GM19023 (cell line): ENCODE data around the gene JUP.
"Not testable (repeated sequence)": the region's sequence is repeated elsewhere in the genome, so short reads cannot be mapped to it uniquely, and the experiment has no call there.

Source experiments
- ATAC-seq: cut with Tn5 transposase; IDR thresholded peaks from one replicate; pipeline ENCODE4 v1.9.1; 2021; ENCODE audit warnings: mild to moderate bottlenecking, moderate library complexity; ENCODE audit not compliant: unreplicated experiment

JUP gene

DNA sequence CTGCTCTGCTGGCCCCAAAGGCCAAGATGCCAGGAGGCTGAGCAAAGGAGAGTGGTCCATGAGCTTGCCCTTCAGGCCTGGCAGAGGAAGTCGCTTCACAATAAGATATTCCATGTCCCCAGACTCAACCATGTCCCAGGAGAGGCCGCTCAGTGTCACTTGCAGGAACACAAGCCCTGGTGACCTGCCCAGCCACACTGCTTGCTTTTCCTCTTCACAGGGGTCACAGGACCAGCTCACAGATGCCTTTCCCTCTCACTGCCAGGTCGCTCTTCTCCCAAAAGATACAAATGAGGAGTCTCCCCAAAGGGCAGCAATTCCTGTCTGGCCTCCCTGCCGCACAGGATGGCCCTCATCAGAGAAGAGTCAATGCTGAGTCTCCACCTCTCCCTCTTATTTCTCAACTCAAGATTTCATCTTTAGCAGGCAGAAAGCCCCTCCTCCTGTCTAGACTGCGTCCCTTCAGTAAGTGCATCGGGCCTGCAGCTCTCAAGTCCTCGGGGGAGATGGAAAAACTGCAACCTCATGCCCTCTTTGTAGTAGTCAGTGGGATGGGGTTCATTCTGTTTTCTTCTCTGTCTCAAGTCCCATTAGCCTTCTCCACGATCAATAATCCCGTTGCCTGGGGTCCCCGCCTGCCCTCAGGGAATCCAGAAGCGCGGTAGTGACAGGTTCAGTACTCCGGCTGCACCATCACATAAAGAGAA is 5.0 kb downstream of the JUP start:
- ATAC-seq: no peak

DNA sequence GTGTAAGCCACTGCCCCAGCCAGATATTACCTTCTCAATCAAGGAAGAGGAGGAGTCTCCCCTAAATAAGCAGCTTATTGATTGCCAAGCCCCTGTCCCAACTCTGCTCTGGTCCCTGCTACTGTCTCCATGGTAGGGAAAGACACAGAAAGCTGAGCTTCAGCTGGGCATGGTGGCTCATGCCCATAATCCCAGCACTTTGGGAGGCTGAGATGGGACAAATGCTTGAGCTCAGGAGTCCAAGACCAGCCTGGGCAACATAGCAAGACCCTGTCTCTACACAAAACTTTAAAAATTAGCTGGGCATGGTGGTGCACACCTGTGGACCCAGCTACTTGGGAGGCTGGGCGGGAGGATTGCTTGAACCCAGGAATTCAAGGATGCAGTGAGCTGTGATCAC is 6.6 kb downstream of the JUP start:
- ATAC-seq: no peak

GRCh38 chr17:41777574-41778188 is 8.8 kb downstream of the JUP start:
- ATAC-seq: no peak

DNA sequence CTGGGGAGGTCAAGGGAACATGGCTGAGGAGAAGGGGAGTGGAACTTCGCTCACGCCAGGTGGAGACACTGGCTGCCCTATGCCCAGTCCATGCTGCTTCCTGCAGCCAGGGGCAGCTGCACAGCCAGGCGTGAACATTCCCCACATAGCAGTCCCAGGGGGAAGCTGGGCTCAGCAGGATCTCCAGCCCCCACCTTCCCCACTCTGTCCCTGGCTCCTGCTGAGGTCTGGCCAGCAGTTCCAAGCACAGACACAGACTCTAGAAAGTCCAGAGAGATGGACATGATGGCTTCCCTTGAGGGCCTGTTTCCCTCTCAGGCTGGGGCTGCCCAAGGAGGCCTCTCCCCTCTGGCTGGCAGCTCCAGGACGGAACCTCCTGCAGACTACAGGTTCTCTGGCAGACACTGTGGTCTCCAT is 9.3 kb downstream of the JUP start:
- no peak for ATAC-seq

GRCh38 chr17:41776262-41776900 is 10.1 kb downstream of the JUP start:
- ATAC-seq: not testable (repeated sequence)

GRCh38 chr17:41775394-41776226 is 10.9 kb downstream of the JUP start:
- ATAC-seq: no peak

DNA sequence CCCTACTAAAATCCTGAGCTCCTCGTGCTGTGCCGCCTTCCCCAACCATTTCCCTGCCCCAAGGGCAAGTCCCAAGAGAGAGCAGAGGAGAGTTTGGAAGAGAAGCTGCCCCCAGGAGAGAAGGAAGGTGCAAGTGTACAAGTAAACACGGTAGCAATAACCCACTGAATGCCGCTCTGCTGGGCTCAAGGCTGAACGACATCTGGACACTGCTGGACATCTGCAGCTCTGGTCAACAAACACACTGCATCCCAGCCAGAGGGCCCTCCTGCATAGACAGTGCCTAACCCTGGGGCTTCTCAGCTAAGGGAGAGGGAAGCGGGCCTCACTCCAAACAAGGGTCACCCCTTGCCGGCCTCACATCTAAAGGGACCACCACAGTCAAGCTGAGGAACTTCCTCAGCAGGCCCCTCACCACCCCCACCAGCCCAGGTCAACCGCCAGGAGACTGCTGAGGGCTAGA is 12.7 kb downstream of the JUP start:
- ATAC-seq: no peak

GRCh38 chr17:41773190-41773588 is 13.3 kb downstream of the JUP start:
- ATAC-seq: no peak

GRCh38 chr17:41772586-41773189 is 13.8 kb downstream of the JUP start:
- ATAC-seq: no peak

- no peak for ATAC-seq
These were observed 14.3 kb downstream of the JUP start for GRCh38 chr17:41772218-41772585.

DNA sequence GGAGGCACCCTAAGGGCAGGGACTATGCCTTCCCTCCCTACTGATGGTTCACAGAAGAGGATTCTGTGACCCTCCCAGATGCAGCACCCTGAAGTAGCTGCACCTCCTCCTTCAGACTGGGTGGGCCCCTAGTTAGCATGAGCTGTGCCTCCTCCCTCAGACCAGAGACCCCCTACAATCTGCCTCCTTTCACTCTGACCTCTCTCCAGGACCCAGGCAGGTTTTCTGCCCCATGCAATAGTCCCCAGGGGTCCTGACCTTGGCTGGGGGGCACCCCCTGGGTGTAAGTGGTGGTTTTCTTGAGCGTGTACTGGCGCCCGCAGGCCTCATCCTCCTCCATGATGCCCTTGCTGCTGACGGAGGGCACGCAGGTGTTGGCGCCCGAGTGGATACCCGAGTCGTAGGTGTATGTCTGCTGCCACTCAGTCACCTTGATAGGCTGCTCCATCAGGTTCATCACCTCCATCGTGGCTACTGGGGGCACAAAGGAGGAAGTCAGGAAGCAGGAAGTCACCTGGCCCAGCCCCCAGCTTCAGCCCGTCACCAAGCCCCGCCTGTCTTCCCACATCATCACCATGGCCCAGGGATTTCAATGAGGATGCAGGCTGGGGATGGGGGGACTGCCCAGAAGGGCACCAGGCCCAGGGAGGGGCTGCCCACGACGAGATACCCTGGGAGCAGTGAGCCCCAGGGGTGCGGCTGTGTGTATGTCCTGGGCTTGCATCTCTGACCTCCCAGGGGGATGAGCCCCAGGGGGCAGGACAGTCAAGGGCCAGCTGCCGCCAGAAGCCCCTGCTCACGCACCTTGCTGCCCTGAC is 14.9 kb downstream of the JUP start:
- no peak for ATAC-seq

- ATAC-seq: no peak
These were observed 16.5 kb downstream of the JUP start for GRCh38 chr17:41769985-41770384.

GRCh38 chr17:41769346-41769862 is 17.1 kb downstream of the JUP start:
- ATAC-seq: no peak

- ATAC-seq: no peak
These were observed 17.7 kb downstream of the JUP start for GRCh38 chr17:41768682-41769288.

- no peak for ATAC-seq
These were observed 19.0 kb downstream of the JUP start for GRCh38 chr17:41767324-41768042.

- no peak for ATAC-seq
These were observed 20.4 kb downstream of the JUP start for GRCh38 chr17:41766135-41766534.

GRCh38 chr17:41763327-41763726 is 23.2 kb downstream of the JUP start:
- no peak for ATAC-seq

DNA sequence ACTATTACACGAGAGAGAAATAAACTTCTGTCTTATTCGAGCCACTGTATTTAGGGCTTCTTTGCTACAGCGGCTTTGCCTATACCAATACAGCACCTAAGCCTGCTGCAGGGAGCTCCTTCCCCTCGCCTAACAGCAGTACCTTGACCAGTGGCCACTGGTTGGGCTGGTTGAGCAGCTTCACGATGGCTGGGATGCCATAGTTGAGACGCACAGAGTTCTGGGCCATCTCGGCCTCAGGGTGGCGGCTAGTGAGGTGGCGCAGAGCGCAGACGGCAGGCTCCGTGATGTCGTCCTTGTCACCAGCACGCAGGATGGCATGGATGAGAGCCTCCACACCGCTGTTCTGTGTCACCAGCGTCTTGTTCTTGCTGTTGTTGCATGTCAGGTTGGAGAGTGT is 23.7 kb downstream of the JUP start:
- ATAC-seq: no peak

DNA sequence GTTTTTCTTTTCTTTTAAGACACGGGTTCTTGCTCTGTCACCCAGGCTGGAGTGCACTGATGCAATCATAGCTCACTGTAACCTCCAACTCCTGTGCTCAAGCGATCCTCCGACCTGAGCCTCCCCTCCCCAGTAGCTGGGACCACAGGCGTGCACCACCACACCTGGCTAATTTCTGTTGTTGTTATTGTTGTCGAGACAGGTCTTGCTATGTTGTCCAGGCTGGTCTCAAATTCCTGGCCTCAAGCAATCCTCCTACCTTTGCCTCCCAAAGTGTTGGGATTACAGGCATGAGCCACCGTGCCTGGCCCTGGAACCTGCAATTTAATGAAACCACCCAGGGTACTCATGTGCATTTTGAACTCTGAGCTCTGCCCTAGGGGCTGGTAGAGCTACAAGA is 24.1 kb downstream of the JUP start:
- no peak for ATAC-seq
